ENCODE data around the gene ZNF367.

- TF ChIP-seq POLR2A (IDR thresholded peaks at IDR 0.05; ENCODE audit: low read length) (no peak), GATA1 (IDR thresholded peaks at IDR 0.05; ENCODE audit: low read depth, low read length) (no peak)
Measured at GRCh38 chr9:96440671-96441199, 22.6 kb upstream of the ZNF367 start.
